Hepatocyte (in vitro differentiated cells): ENCODE data around the gene HAUS6.

Experiments used
- CTCF ChIP-seq: fragments of 200-600 bp; sonication (generic); IDR thresholded peaks from 2 replicates; pipeline ENCODE4 v1.5.1; 2016; ENCODE audit warnings: antibody characterized with exemption, mild to moderate bottlenecking; ENCODE audit not compliant: poor library complexity
- EZH2 ChIP-seq: fragments of 200-600 bp; sonication (generic); IDR thresholded peaks from 2 replicates; pipeline ENCODE4 v1.6.1; 2016; ENCODE audit warnings: antibody characterized with exemption, mild to moderate bottlenecking, borderline replicate concordance
- EZH2phosphoT487 ChIP-seq: fragments of 200-600 bp; sonication (generic); IDR thresholded peaks from one replicate; pipeline ENCODE4 v1.6.1; 2018; ENCODE audit warnings: antibody characterized with exemption, mild to moderate bottlenecking, low read depth, moderate library complexity; ENCODE audit not compliant: unreplicated experiment, severe bottlenecking

DNA sequence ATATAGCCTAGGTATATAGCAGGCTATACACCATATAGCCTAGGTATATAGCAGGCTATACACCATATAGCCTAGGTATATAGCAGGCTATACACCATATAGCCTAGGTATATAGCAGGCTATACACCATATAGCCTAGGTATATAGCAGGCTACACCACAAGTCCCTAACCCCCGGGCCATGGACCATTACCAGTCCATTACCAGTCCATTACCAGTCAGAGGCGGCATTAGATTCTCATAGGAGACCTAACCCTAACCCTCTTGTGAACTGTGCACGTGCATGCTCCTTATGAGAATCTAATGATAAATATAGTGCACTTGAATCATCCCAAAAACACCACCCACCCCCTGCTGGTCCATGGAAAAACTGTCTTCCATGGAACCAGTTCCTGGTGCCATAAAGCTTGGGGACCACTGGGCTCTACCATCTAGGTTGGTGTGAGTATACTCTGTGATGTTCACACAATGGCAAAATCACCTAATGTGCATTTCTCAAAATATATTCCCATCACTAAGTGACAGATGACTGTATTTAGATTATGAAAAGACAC is 19.9 kb upstream of the HAUS6 start:
- TF ChIP-seq CTCF (no peak), EZH2 (no peak), EZH2phosphoT487 (no peak)
